Measurements from ENCODE around the gene GART.
"Not testable (repeated sequence)": the region's sequence is repeated elsewhere in the genome, so short reads cannot be mapped to it uniquely, and the experiment has no call there.

Gene GART

GRCh38 chr21:33541756-33542639 lies at the start of gene GART:
Gene GART, minus strand, starts transcription at chr21:33542117. Its CDS starts 2,802 bp downstream, at chr21:33539315.
- H3K36me3 Mint-ChIP-seq (ENCODE audit: low read depth), result peaks cover 62% of the 10 kb centered on the region
- no peaks in the 10 kb centered on the region for H3K27me3 Mint-ChIP-seq
- peaks cover 24% of the 10 kb centered on the region for H3K4me1 Mint-ChIP-seq (ENCODE audit: low read depth)
- intact Hi-C loops (cut with micrococcal nuclease), result loop anchor here (2.0 to 5.0 kb wide), 2 partner anchors 47 to 50 kb away; partner anchors contain the start of genes DNAJC28 and DONSON
- peak within 1 kb of the TSS; percentile 99 for H3K27ac Mint-ChIP-seq
- peaks cover 8% of the 10 kb centered on the region for H3K9me3 Mint-ChIP-seq
- peak within 1 kb of the TSS; percentile 90 for H3K4me3 Mint-ChIP-seq

- intact Hi-C loops (cut with micrococcal nuclease), result loop anchor here (2.0 kb wide), 1 partner anchor 46 kb away; the partner anchor contains the start of genes GART and SON
- Mint-ChIP-seq H3K36me3 (ENCODE audit: low read depth) (no peaks in the 10 kb centered on the region), H3K4me3 (peak within 1 kb of the TSS; percentile 89), H3K4me1 (ENCODE audit: low read depth) (peaks cover 10% of the 10 kb centered on the region), H3K27me3 (peaks cover 2% of the 10 kb centered on the region), H3K9me3 (no peaks in the 10 kb centered on the region), H3K27ac (peak within 1 kb of the TSS; percentile 87)
Observed at GRCh38 chr21:33588485-33589335, 46.8 kb upstream of the GART start, which contains the start of gene DONSON. Gene DONSON, minus strand, starts transcription at chr21:33588684. Its CDS starts 43 bp downstream, at chr21:33588641.

- intact Hi-C loops (cut with micrococcal nuclease), result loop anchor here (2.0 kb wide), 1 partner anchor 45 kb away; the partner anchor contains the start of genes GART and SON
- Mint-ChIP-seq H3K9me3 (no peaks in the 10 kb centered on the region), H3K4me1 (ENCODE audit: low read depth) (peaks cover 10% of the 10 kb centered on the region), H3K27ac (peak overlapping the region; percentile 87), H3K36me3 (ENCODE audit: low read depth) (no peaks in the 10 kb centered on the region), H3K27me3 (peaks cover 2% of the 10 kb centered on the region), H3K4me3 (peak overlapping the region; percentile 89)
Observed at GRCh38 chr21:33587792-33588484, 46.0 kb upstream of the GART start.

- H3K36me3 Mint-ChIP-seq (ENCODE audit: low read depth), result peaks cover 2% of the 10 kb centered on the region
- no peak overlapping the region for H3K4me3 Mint-ChIP-seq
- H3K27ac Mint-ChIP-seq, result no peak overlapping the region
- peaks cover 10% of the 10 kb centered on the region for H3K4me1 Mint-ChIP-seq (ENCODE audit: low read depth)
- intact Hi-C loops (cut with micrococcal nuclease), result no loop called here
- H3K9me3 Mint-ChIP-seq, result no peaks in the 10 kb centered on the region
- peaks cover 2% of the 10 kb centered on the region for H3K27me3 Mint-ChIP-seq
Observed at GRCh38 chr21:33586927-33587326, 45.0 kb upstream of the GART start.

- Mint-ChIP-seq H3K36me3 (ENCODE audit: low read depth) (peaks cover 7% of the 10 kb centered on the region), H3K9me3 (no peaks in the 10 kb centered on the region), H3K4me3 (no peak overlapping the region), H3K27ac (no peak overlapping the region), H3K27me3 (peaks cover 2% of the 10 kb centered on the region), H3K4me1 (ENCODE audit: low read depth) (peaks cover 10% of the 10 kb centered on the region)
- intact Hi-C loops (cut with micrococcal nuclease), result loop anchor here (2.0 kb wide), 1 partner anchor 58 kb away; the partner anchor contains the start of gene ITSN1
Observed at GRCh38 chr21:33584455-33584854, 42.5 kb upstream of the GART start.

- Mint-ChIP-seq H3K4me1 (ENCODE audit: low read depth) (peaks cover 7% of the 10 kb centered on the region), H3K27me3 (no peaks in the 10 kb centered on the region), H3K4me3 (no peak overlapping the region), H3K9me3 (no peaks in the 10 kb centered on the region), H3K27ac (no peak overlapping the region), H3K36me3 (ENCODE audit: low read depth) (peaks cover 42% of the 10 kb centered on the region)
- intact Hi-C loops (cut with micrococcal nuclease), result no loop called here
Observed at GRCh38 chr21:33578959-33579542, 37.1 kb upstream of the GART start.

- H3K27ac Mint-ChIP-seq, result no peak overlapping the region
- peaks cover 7% of the 10 kb centered on the region for H3K4me1 Mint-ChIP-seq (ENCODE audit: low read depth)
- intact Hi-C loops (cut with micrococcal nuclease), result no loop called here
Observed at GRCh38 chr21:33578214-33578613, 36.3 kb upstream of the GART start.

GRCh38 chr21:33576741-33577141 lies 34.8 kb upstream of the GART start:
- H3K9me3 Mint-ChIP-seq; H3K4me1 Mint-ChIP-seq (ENCODE audit: low read depth); H3K27ac Mint-ChIP-seq; H3K4me3 Mint-ChIP-seq; intact Hi-C loops (cut with micrococcal nuclease); H3K27me3 Mint-ChIP-seq: not testable (repeated sequence)
- H3K36me3 Mint-ChIP-seq (ENCODE audit: low read depth), result peaks cover 61% of the 10 kb centered on the region

More at GRCh38 chr21:33578214-33578613, 36.3 kb upstream of the GART start:
- Mint-ChIP-seq H3K36me3 (ENCODE audit: low read depth) (peaks cover 50% of the 10 kb centered on the region), H3K4me3 (no peak overlapping the region), H3K9me3 (no peaks in the 10 kb centered on the region), H3K27me3 (no peaks in the 10 kb centered on the region)

- Mint-ChIP-seq H3K27ac (no peak overlapping the region), H3K27me3 (no peaks in the 10 kb centered on the region), H3K4me1 (ENCODE audit: low read depth) (peaks cover 8% of the 10 kb centered on the region), H3K4me3 (no peak overlapping the region), H3K9me3 (no peaks in the 10 kb centered on the region), H3K36me3 (ENCODE audit: low read depth) (peaks cover 90% of the 10 kb centered on the region)
- intact Hi-C loops (cut with micrococcal nuclease), result no loop called here
Observed at GRCh38 chr21:33572350-33572749, 30.4 kb upstream of the GART start.

- peaks cover 77% of the 10 kb centered on the region for H3K36me3 Mint-ChIP-seq (ENCODE audit: low read depth)
- no peak overlapping the region for H3K27ac Mint-ChIP-seq
- H3K4me1 Mint-ChIP-seq (ENCODE audit: low read depth), result peaks cover 8% of the 10 kb centered on the region
- H3K27me3 Mint-ChIP-seq, result no peaks in the 10 kb centered on the region
- intact Hi-C loops (cut with micrococcal nuclease), result no loop called here
- no peaks in the 10 kb centered on the region for H3K9me3 Mint-ChIP-seq
- H3K4me3 Mint-ChIP-seq, result no peak overlapping the region
Observed at GRCh38 chr21:33569991-33570390, 28.1 kb upstream of the GART start.

GRCh38 chr21:33568448-33568847 lies 26.5 kb upstream of the GART start:
- intact Hi-C loops (cut with micrococcal nuclease), result no loop called here
- Mint-ChIP-seq H3K27ac (no peak overlapping the region), H3K27me3 (no peaks in the 10 kb centered on the region), H3K4me3 (no peak overlapping the region), H3K9me3 (no peaks in the 10 kb centered on the region), H3K36me3 (ENCODE audit: low read depth) (peaks cover 74% of the 10 kb centered on the region), H3K4me1 (ENCODE audit: low read depth) (peaks cover 8% of the 10 kb centered on the region)

GRCh38 chr21:33567914-33568313 lies 26.0 kb upstream of the GART start:
- Mint-ChIP-seq H3K27me3 (no peaks in the 10 kb centered on the region), H3K27ac (no peak overlapping the region), H3K4me3 (no peak overlapping the region), H3K9me3 (no peaks in the 10 kb centered on the region), H3K36me3 (ENCODE audit: low read depth) (peaks cover 74% of the 10 kb centered on the region), H3K4me1 (ENCODE audit: low read depth) (peaks cover 8% of the 10 kb centered on the region)
- intact Hi-C loops (cut with micrococcal nuclease), result no loop called here

GRCh38 chr21:33566514-33566913 lies 24.6 kb upstream of the GART start:
- Mint-ChIP-seq H3K27me3 (no peaks in the 10 kb centered on the region), H3K36me3 (ENCODE audit: low read depth) (peaks cover 70% of the 10 kb centered on the region), H3K27ac (no peak overlapping the region), H3K4me3 (no peak overlapping the region), H3K9me3 (no peaks in the 10 kb centered on the region), H3K4me1 (ENCODE audit: low read depth) (peaks cover 8% of the 10 kb centered on the region)
- intact Hi-C loops (cut with micrococcal nuclease), result no loop called here
